ENCODE data around the gene ZBTB44. TPM values are rescaled to one million over a fixed set of nuclear protein-coding genes. Genes with fewer than 3 reads are reported as not detected.

The ZBTB44 gene
- polyA plus RNA-seq, 1 of the 3 experiments (the other 2 are of a cell fraction), result 5.0 TPM

DNA sequence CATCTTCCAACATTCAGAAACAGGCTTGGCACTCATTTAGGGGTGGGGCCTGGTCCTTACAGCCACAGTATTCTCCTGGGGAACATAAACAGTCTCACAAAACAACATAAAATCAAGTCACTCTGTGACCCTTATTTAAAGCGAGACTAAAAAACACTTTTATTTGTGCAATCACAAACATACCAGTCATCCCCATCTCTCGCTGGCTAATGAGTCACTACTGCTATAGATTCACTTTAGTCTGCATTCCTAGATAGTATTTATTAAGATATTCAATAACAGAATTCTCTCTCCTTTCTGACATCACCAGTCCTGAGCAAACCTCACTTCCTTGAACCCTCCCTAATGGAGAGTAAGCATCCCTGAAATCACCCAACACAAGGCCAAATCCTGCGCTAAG lies 68.0 kb downstream of the ZBTB44 start:
- Histone ChIP-seq H4K20me1 (ENCODE audit: insufficient read depth) (no peaks in the 10 kb centered on the region), H3K79me2 (ENCODE audit: insufficient read depth) (peaks cover 9% of the 10 kb centered on the region; the same call in 1 of the 2 replicates), H3K9me2 (no peaks in the 10 kb centered on the region), H3K36me3 (replicated peaks in 1 of 2; ENCODE audit: control insufficient read depth in 1 of 2, insufficient read depth in 2 of 2, low read length in 1 of 2) (no peaks in the 10 kb centered on the region), H3K4me3 (ENCODE audit: low read depth in 2 of 2, low read length in 1 of 2) (no peak overlapping the region), H3K4me2 (no peak overlapping the region), H2AFZ (ENCODE audit: low read depth) (no peak overlapping the region), H3K27ac (ENCODE audit: low read depth in 2 of 2, low read length in 1 of 2) (no peak overlapping the region), H3F3A (replicated peaks; ENCODE audit: insufficient read depth) (no peaks in the 10 kb centered on the region), H3K9ac (no peak overlapping the region), H3K9me3 (no peaks in the 10 kb centered on the region; the same call in 1 of the 2 replicates), H3K27me3 (ENCODE audit: insufficient read depth) (no peaks in the 10 kb centered on the region), H3K4me1 (ENCODE audit: control insufficient read depth in 1 of 2, insufficient read depth in 2 of 2, low read depth in 1 of 2, low read length in 1 of 2) (no peaks in the 10 kb centered on the region; a peak in 2 of 4 replicates)
- ChIA-PET CTCF (no interaction called here), POLR2A (no interaction called here)
- no peak for TF ChIP-seq JUND (IDR thresholded peaks at IDR 0.05)
- no peak for TF ChIP-seq NFIC (IDR thresholded peaks at IDR 0.05; ENCODE audit: borderline replicate concordance)
- TF ChIP-seq REST (IDR thresholded peaks at IDR 0.05; ENCODE audit: low read depth, low read length), result no peak
- no peak for TF ChIP-seq GABPA (IDR thresholded peaks at IDR 0.05; ENCODE audit: low read depth)
- 89% methylated on average over 3 of the region's 3 CpGs for WGBS (ENCODE audit: low lambda C conversion rate)
- no peak for DNase-seq

- ChIA-PET CTCF (no interaction called here), POLR2A (no interaction called here)
- H4K20me1 ChIP-seq (ENCODE audit: insufficient read depth), result no peaks in the 10 kb centered on the region
- no peak for DNase-seq
- no peak overlapping the region for H3K4me3 ChIP-seq (ENCODE audit: low read depth in 2 of 2, low read length in 1 of 2)
- H3K27ac ChIP-seq (ENCODE audit: low read depth in 2 of 2, low read length in 1 of 2), result no peak overlapping the region
- no peak overlapping the region for H2AFZ ChIP-seq (ENCODE audit: low read depth)
- peaks cover 2% of the 10 kb centered on the region for H3F3A ChIP-seq (replicated peaks; ENCODE audit: insufficient read depth)
- no peak overlapping the region for H3K4me2 ChIP-seq
- no peaks in the 10 kb centered on the region; a peak in 2 of 4 replicates for H3K4me1 ChIP-seq (ENCODE audit: control insufficient read depth in 1 of 2, insufficient read depth in 2 of 2, low read depth in 1 of 2, low read length in 1 of 2)
- no peak overlapping the region for H3K9ac ChIP-seq
- no peaks in the 10 kb centered on the region for H3K9me2 ChIP-seq
- H3K9me3 ChIP-seq, result no peaks in the 10 kb centered on the region
- no peaks in the 10 kb centered on the region for H3K27me3 ChIP-seq (ENCODE audit: insufficient read depth)
- 29% methylated on average over 1 of the region's 1 CpG for WGBS (ENCODE audit: low lambda C conversion rate)
- no peaks in the 10 kb centered on the region for H3K36me3 ChIP-seq (replicated peaks in 1 of 2; ENCODE audit: control insufficient read depth in 1 of 2, insufficient read depth in 2 of 2, low read length in 1 of 2)
- H3K79me2 ChIP-seq (ENCODE audit: insufficient read depth), result 0 out of 2 replicates have a peak, but pooled peaks cover 4% of the 10 kb centered on the region
- no peak for TF ChIP-seq EP300 (IDR thresholded peaks at IDR 0.05; ENCODE audit: borderline replicate concordance in 1 of 2, low read depth in 1 of 2, low read length in 1 of 2)
- TF ChIP-seq TCF12 (IDR thresholded peaks at IDR 0.05), result no peak
- no peak for TF ChIP-seq FOSL2 (IDR thresholded peaks at IDR 0.05; ENCODE audit: borderline replicate concordance, low read depth)
- TF ChIP-seq GABPA (IDR thresholded peaks at IDR 0.05; ENCODE audit: low read depth), result no peak
- no peak for TF ChIP-seq FOXM1 (IDR thresholded peaks at IDR 0.05; ENCODE audit: low read depth)
- TF ChIP-seq, protein P1, sequence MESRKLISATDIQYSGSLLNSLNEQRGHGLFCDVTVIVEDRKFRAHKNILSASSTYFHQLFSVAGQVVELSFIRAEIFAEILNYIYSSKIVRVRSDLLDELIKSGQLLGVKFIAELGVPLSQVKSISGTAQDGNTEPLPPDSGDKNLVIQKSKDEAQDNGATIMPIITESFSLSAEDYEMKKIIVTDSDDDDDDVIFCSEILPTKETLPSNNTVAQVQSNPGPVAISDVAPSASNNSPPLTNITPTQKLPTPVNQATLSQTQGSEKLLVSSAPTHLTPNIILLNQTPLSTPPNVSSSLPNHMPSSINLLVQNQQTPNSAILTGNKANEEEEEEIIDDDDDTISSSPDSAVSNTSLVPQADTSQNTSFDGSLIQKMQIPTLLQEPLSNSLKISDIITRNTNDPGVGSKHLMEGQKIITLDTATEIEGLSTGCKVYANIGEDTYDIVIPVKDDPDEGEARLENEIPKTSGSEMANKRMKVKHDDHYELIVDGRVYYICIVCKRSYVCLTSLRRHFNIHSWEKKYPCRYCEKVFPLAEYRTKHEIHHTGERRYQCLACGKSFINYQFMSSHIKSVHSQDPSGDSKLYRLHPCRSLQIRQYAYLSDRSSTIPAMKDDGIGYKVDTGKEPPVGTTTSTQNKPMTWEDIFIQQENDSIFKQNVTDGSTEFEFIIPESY (IDR thresholded peaks at IDR 0.05; ENCODE audit: borderline replicate concordance, low read depth), result no peak
- no peak for TF ChIP-seq SMC3 (IDR thresholded peaks at IDR 0.05; ENCODE audit: low read depth, low read length)
- TF ChIP-seq RFX5 (IDR thresholded peaks at IDR 0.05; ENCODE audit: low read length), result no peak
- no peak for TF ChIP-seq NFIC (IDR thresholded peaks at IDR 0.05; ENCODE audit: borderline replicate concordance)
- no peak for TF ChIP-seq MEF2A (IDR thresholded peaks at IDR 0.05; ENCODE audit: borderline replicate concordance, low read depth)
- no peak for TF ChIP-seq IRF3 (IDR thresholded peaks at IDR 0.05; ENCODE audit: low read depth, low read length)
- TF ChIP-seq TAF1 (IDR thresholded peaks at IDR 0.05; ENCODE audit: borderline replicate concordance, low read depth, low read length), result no peak
- TF ChIP-seq RCOR1 (IDR thresholded peaks at IDR 0.05; ENCODE audit: low read length), result no peak
- no peak for TF ChIP-seq MXI1 (IDR thresholded peaks at IDR 0.05; ENCODE audit: low read depth, low read length)
- no peak for TF ChIP-seq CHD2 (IDR thresholded peaks at IDR 0.05; ENCODE audit: low read length, partially characterized antibody)
- TF ChIP-seq, protein P2, sequence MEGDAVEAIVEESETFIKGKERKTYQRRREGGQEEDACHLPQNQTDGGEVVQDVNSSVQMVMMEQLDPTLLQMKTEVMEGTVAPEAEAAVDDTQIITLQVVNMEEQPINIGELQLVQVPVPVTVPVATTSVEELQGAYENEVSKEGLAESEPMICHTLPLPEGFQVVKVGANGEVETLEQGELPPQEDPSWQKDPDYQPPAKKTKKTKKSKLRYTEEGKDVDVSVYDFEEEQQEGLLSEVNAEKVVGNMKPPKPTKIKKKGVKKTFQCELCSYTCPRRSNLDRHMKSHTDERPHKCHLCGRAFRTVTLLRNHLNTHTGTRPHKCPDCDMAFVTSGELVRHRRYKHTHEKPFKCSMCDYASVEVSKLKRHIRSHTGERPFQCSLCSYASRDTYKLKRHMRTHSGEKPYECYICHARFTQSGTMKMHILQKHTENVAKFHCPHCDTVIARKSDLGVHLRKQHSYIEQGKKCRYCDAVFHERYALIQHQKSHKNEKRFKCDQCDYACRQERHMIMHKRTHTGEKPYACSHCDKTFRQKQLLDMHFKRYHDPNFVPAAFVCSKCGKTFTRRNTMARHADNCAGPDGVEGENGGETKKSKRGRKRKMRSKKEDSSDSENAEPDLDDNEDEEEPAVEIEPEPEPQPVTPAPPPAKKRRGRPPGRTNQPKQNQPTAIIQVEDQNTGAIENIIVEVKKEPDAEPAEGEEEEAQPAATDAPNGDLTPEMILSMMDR (IDR thresholded peaks at IDR 0.05), result no peak
- TF ChIP-seq PBX3 (IDR thresholded peaks at IDR 0.05), result no peak
Observed at GRCh38 chr11:130246270-130246669, 68.4 kb downstream of the ZBTB44 start.

Measured in SK-N-SH (cell line).